Measurements from ENCODE around the gene DRAP1.

DRAP1 gene

DNA sequence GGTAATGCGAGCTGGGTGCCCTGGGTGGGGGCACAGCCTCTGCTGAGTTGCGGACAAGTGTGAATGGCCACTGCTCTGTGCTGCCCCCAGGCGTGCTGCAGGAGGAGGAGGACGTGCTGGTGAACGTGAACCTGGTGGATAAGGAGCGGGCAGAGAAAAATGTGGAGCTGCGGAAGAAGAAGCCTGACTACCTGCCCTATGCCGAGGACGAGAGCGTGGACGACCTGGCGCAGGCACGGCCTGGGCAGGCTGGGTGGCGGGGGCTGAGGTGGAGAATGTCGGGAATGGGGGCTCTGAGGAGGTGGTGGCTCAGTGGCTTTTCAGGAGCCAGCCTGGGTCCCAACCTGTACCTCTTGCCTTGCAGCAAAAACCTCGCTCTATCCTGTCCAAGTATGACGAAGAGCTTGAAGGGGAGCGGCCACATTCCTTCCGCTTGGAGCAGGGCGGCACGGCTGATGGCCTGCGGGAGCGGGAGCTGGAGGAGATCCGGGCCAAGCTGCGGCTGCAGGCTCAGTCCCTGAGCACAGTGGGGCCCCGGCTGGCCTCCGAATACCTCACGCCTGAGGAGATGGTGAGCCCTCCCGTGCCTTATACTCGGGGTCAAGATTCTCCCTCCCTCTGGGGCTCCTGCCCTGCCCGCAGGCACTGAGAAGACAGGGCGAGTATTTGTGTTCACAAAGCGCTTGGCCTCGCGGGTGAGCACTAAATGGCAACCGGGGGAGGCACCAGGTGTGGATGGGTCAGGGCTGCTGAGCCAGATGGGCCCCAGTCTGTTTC lies 46.9 kb downstream of the DRAP1 start:
- DNase-seq: no peak

DNA sequence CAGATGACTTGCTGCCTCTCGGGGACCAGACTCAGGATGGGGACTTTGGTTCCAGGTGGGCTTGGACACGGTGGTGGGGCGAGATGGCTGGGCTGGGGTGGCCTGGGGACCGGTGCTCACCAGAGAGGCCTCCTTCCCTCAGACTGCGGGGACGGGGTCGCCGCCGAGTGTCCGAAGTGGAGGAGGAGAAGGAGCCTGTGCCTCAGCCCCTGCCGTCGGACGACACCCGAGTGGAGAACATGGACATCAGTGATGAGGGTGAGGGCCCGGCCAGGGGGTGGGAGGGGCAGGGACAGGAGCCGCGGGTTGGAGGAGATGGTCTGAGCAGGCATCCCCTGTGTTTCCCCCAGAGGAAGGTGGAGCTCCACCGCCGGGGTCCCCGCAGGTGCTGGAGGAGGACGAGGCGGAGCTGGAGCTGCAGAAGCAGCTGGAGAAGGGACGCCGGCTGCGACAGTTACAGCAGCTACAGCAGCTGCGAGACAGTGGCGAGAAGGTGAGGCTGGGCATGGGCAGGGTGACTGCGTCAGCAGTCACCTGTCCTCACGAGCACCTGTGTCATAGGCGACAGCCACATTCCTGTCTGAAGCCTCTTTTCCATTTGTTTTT lies 48.2 kb downstream of the DRAP1 start:
- DNase-seq: no peak

DNA sequence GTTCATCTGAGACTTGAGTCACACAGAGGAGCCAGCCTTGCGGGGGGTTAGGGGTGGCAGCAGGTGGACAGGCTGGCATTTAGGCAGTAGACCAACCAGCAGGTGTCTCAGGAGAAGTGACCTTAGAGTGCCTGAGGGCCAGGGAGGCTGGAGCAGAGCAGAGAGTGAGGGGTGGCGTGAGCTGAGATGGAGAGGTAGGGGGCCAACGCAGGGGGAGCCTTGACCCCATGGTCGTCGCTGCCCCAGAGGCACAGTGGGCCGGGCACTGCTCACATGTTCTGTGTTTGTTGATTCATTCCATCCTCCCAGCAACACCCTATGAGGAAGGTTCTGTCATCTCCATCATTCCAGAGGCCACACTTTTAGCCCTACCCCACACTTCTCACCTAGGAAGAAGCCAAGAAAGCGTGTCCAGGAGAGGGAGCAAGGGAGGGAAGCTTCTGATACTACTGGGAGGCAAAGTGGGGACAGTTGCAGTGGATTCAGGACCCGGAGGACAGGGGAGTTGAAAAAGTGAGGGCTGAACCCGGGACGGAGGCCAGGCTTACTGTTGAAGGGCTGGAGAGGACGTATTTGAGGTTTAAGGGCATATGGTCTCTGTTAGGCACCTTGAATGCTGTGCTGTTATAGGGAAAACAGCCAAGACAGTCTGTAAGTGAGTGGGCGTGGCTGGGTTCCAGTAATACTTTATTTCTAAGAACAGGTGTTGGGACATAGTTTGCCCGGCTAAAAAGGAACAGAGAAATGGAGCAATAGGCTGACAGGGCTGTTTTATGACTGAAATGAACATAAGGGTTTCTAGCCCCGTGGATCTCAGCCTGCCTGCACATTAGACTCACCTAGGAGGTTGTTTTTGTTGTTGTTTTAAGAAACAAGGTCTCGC lies 49.6 kb downstream of the DRAP1 start:
- no peak for DNase-seq
